OCI-LY7 (cell line): ENCODE data around the gene ADRA1B. TPM values are rescaled to one million over a fixed set of nuclear protein-coding genes. Genes with fewer than 3 reads are reported as not detected.

Experiments
- BruUV-seq: library from RNA; stranded (reverse); fragments of 400-500 nt; replicated peaks from 2 replicates; lab custom pipeline; 2021; lab: Mats Ljungman, UMichigan
- CTCF ChIA-PET: fragments of 300-600 bp; sonication (Branson Sonifier 250); formaldehyde crosslinking; loops from one replicate; lab custom pipeline; 2022; ENCODE audit warnings: antibody characterized with exemption; ENCODE audit not compliant: unreplicated experiment; lab: Charles Lee
- POLR2A ChIA-PET: fragments of 300-600 bp; sonication (Branson Sonifier 250); formaldehyde crosslinking; loops from one replicate; lab custom pipeline; 2022; ENCODE audit warnings: antibody characterized with exemption; lab: Charles Lee
- DNase-seq: peaks from one replicate; pipeline ENCODE4 v3.0.0-alpha.2; 2015; ENCODE audit warnings: low spot score
- H2AFZ ChIP-seq: fragments of 200-600 bp; sonication (generic), shearing (Covaris generic); 2 replicates; pipeline ENCODE4 v1.6.1; 2014; ENCODE audit warnings: mild to moderate bottlenecking, antibody characterized with exemption, low read length, moderate library complexity
- H3K27ac ChIP-seq: fragments of 200-600 bp; sonication (generic); 2 replicates; pipeline ENCODE4 v1.5.1; 2014; ENCODE audit warnings: mixed run types, low read depth, mild to moderate bottlenecking, moderate library complexity, low read length, inconsistent platforms; ENCODE audit not compliant: poor library complexity, severe bottlenecking
- H3K36me3 ChIP-seq: fragments of 200-600 bp; sonication (generic); 2 replicates; pipeline ENCODE4 v1.6.1; 2014; ENCODE audit warnings: mild to moderate bottlenecking, antibody characterized with exemption, low read length, moderate library complexity, mixed read lengths; ENCODE audit not compliant: insufficient read depth
- H3K4me1 ChIP-seq: fragments of 200-600 bp; sonication (generic); 2 replicates; pipeline ENCODE4 v1.5.1; 2014; ENCODE audit warnings: mild to moderate bottlenecking, low read length; ENCODE audit not compliant: insufficient read depth, poor library complexity, severe bottlenecking
- H3K4me2 ChIP-seq: fragments of 200-600 bp; sonication (generic); 2 replicates; pipeline ENCODE4 v1.6.1; 2014; ENCODE audit warnings: mild to moderate bottlenecking, low read length
- H3K4me3 ChIP-seq: fragments of 200-600 bp; sonication (generic); 2 replicates; pipeline ENCODE4 v1.5.1; 2014; ENCODE audit warnings: mild to moderate bottlenecking, low read depth, low read length; ENCODE audit not compliant: poor library complexity, severe bottlenecking
- H3K79me2 ChIP-seq: fragments of 200-600 bp; sonication (generic); 2 replicates; pipeline ENCODE4 v1.6.1; 2016; ENCODE audit warnings: low read depth, mild to moderate bottlenecking, low read length, moderate library complexity, mixed read lengths; ENCODE audit not compliant: insufficient read depth
- H3K9me2 ChIP-seq: fragments of 200-600 bp; sonication (generic); 2 replicates; pipeline ENCODE4 v1.6.1; 2016; ENCODE audit warnings: mild to moderate bottlenecking, low read length, mixed read lengths; ENCODE audit not compliant: insufficient read depth
- H3K9me3 ChIP-seq: fragments of 200-600 bp; sonication (generic); 2 replicates; pipeline ENCODE4 v1.6.1; 2014; ENCODE audit warnings: mild to moderate bottlenecking, mixed run types, low read length, mixed read lengths
- H4K20me1 ChIP-seq: fragments of 200-600 bp; sonication (generic); 2 replicates; pipeline ENCODE4 v1.6.1; 2014; ENCODE audit warnings: mild to moderate bottlenecking, antibody characterized with exemption, low read length, moderate library complexity, mixed read lengths; ENCODE audit not compliant: insufficient read depth
- EZH2phosphoT487 ChIP-seq: fragments of 200-600 bp; sonication (generic); IDR thresholded peaks from 2 replicates; pipeline ENCODE4 v1.6.1; 2018; ENCODE audit warnings: low read depth, borderline replicate concordance, mild to moderate bottlenecking, mixed run types, antibody characterized with exemption, low read length, moderate library complexity, mixed read lengths
- intact Hi-C: fragments of 100-400 bp; cut with micrococcal nuclease; formaldehyde crosslinking; loops from one replicate; pipeline ENCODE4 v1.10.0; 2022; ENCODE audit not compliant: unreplicated experiment
- total RNA-seq, 2 experiments: library from RNA; depleted of rRNA in 1 of 2; stranded (reverse); fragments of >200 nt in 1 of 2; shearing (Covaris generic) in 1 of 2; gene quantifications; 2 replicates each; pipeline ENCODE4 v1.2.3, GENCODE V29; 2014 to 2022
- TF ChIP-seq, protein P1 (sequence below): fragments of 200-600 bp; sonication (generic); conservative IDR thresholded peaks from 2 replicates; pipeline ENCODE4 v1.5.1; 2014; ENCODE audit warnings: mild to moderate bottlenecking, antibody characterized with exemption, low read length, moderate library complexity, mixed read lengths

Gene ADRA1B
- total RNA-seq, 2 experiments from 2014 or later, result not detected

DNA sequence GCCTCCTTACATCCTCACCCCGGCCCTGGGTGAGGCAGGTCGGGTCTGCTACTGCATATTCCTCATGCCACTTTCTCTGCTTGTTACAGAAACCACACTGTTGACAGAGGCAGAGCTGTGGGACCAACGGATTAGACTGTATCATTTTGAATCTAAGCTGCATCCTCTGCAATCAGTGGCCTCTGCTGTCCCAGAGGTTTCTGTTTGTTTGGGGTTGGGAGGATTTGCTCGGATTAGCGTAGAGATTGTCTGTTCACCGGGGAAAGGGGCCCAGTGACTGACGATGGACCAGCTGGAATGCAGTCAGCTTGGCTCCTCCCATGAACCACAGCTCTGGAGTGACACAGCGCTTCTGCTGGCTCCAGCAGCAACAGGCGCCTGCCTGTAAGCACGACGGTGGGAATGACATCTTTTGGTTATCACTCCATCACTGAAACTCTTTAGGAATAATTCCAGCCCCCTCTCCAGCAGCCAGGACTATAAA lies 37.3 kb upstream of the ADRA1B start:
- Histone ChIP-seq H3K9me3 (no peaks in the 10 kb centered on the region), H3K9me2 (no peaks in the 10 kb centered on the region), H3K36me3 (no peaks in the 10 kb centered on the region), H3K27ac (no peak overlapping the region), H3K4me1 (no peaks in the 10 kb centered on the region), H3K4me3 (no peak overlapping the region), H2AFZ (no peak overlapping the region), H3K79me2 (no peaks in the 10 kb centered on the region), H4K20me1 (no peaks in the 10 kb centered on the region), H3K4me2 (no peak overlapping the region)
- intact Hi-C loops, result no loop called here
- BruUV-seq, result no TSS peak
- POLR2A ChIA-PET, result no interaction called here
- TF ChIP-seq, protein P1, sequence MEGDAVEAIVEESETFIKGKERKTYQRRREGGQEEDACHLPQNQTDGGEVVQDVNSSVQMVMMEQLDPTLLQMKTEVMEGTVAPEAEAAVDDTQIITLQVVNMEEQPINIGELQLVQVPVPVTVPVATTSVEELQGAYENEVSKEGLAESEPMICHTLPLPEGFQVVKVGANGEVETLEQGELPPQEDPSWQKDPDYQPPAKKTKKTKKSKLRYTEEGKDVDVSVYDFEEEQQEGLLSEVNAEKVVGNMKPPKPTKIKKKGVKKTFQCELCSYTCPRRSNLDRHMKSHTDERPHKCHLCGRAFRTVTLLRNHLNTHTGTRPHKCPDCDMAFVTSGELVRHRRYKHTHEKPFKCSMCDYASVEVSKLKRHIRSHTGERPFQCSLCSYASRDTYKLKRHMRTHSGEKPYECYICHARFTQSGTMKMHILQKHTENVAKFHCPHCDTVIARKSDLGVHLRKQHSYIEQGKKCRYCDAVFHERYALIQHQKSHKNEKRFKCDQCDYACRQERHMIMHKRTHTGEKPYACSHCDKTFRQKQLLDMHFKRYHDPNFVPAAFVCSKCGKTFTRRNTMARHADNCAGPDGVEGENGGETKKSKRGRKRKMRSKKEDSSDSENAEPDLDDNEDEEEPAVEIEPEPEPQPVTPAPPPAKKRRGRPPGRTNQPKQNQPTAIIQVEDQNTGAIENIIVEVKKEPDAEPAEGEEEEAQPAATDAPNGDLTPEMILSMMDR, result no peak
- no peak for TF ChIP-seq EZH2phosphoT487
- no peak for DNase-seq
- CTCF ChIA-PET, result no interaction called here

DNA sequence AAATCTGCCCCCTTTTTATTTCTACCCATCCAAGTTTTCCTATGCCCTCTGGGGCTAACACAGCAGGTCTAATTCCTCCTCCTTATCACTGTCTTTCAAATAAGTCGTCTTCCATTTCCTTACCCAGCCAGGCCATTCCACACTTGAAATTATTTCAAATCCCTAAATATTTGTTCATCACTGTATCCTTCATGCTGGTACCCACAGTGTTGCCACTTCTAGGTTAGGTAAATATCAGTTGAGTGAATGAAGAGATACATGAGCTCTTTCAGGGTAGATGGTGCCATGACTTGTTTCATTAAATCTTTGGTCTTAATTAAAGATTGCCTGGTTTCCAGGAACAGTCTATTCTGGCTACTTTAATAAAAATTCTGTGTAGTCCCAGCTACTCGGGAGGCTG lies 35.6 kb upstream of the ADRA1B start:
- no TSS peak for BruUV-seq
- intact Hi-C loops, result no loop called here
- H4K20me1 ChIP-seq, result no peaks in the 10 kb centered on the region
- no peaks in the 10 kb centered on the region for H3K9me3 ChIP-seq
- DNase-seq, result no peak
- no peaks in the 10 kb centered on the region for H3K36me3 ChIP-seq
- no peak overlapping the region for H2AFZ ChIP-seq
- no peak overlapping the region for H3K27ac ChIP-seq
- H3K4me3 ChIP-seq, result no peak overlapping the region
- H3K79me2 ChIP-seq, result no peaks in the 10 kb centered on the region
- CTCF ChIA-PET, result no interaction called here
- POLR2A ChIA-PET, result interaction anchor here (0.8 kb wide), 1 partner anchor 52 kb away, joined by 3 read pairs; no protein-coding TSS in a partner anchor
- no peaks in the 10 kb centered on the region for H3K9me2 ChIP-seq
- H3K4me2 ChIP-seq, result no peak overlapping the region
- TF ChIP-seq EZH2phosphoT487, result no peak
- TF ChIP-seq, protein P1, result no peak
- no peaks in the 10 kb centered on the region for H3K4me1 ChIP-seq

DNA sequence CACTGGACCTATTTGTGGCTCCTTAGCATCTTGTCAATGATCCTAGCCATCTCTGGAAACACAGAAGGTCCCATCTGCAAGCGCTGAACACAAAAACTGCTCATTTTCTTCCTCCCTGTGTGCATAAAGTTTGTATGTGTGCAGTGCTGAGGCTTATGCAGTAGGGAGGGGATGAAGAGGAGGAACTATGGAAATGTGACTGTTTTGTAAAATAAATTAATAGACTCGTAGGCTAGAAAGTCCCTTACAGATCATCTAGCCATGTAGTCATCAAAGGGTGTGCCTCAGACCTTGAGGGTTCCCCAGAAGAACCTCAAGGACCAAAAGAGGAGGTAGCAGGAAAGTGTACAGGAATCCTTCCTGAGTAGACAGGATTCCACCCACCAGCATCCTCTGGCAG lies 34.3 kb upstream of the ADRA1B start:
- Histone ChIP-seq H2AFZ (no peak overlapping the region), H3K4me2 (no peak overlapping the region), H3K9me2 (no peaks in the 10 kb centered on the region), H3K9me3 (no peaks in the 10 kb centered on the region), H4K20me1 (no peaks in the 10 kb centered on the region), H3K27ac (no peak overlapping the region), H3K4me3 (no peak overlapping the region), H3K4me1 (no peaks in the 10 kb centered on the region), H3K36me3 (no peaks in the 10 kb centered on the region), H3K79me2 (no peaks in the 10 kb centered on the region)
- ChIA-PET POLR2A (no interaction called here), CTCF (no interaction called here)
- intact Hi-C loops, result no loop called here
- BruUV-seq, result no TSS peak
- TF ChIP-seq EZH2phosphoT487, result no peak
- TF ChIP-seq, protein P1, result no peak
- DNase-seq, result no peak
